AG04449 (cell line): ENCODE data around the gene ANAPC2.

Experiments
- CTCF ChIA-PET: fragments of 350-600 bp; formaldehyde crosslinking; extraction: SDS; loops from one replicate; lab custom pipeline; 2021; ENCODE audit warnings: antibody characterized with exemption; lab: Yijun Ruan, JAX
- POLR2A ChIA-PET: fragments of 400-600, 350-600 bp; formaldehyde crosslinking; extraction: SDS; loops from one replicate; lab custom pipeline; 2020; ENCODE audit warnings: antibody characterized with exemption, inconsistent platforms; lab: Yijun Ruan, JAX
- DNase-seq: peaks from one replicate; pipeline ENCODE4 v3.0.0-alpha.2; 2010; ENCODE audit warnings: low read depth, low spot score
- H3K4me3 ChIP-seq: 2 replicates; pipeline ENCODE4 v1.5.1; 2011; ENCODE audit warnings: low read depth, mild to moderate bottlenecking, control low read depth, low read length
- CTCF ChIP-seq: IDR thresholded peaks from one replicate; pipeline ENCODE4 v1.5.1; 2011; ENCODE audit warnings: mild to moderate bottlenecking, moderate library complexity, low read length, control low read depth, inconsistent platforms; ENCODE audit not compliant: insufficient read depth; ENCODE audit errors: missing control alignments

ANAPC2 gene, protein sequence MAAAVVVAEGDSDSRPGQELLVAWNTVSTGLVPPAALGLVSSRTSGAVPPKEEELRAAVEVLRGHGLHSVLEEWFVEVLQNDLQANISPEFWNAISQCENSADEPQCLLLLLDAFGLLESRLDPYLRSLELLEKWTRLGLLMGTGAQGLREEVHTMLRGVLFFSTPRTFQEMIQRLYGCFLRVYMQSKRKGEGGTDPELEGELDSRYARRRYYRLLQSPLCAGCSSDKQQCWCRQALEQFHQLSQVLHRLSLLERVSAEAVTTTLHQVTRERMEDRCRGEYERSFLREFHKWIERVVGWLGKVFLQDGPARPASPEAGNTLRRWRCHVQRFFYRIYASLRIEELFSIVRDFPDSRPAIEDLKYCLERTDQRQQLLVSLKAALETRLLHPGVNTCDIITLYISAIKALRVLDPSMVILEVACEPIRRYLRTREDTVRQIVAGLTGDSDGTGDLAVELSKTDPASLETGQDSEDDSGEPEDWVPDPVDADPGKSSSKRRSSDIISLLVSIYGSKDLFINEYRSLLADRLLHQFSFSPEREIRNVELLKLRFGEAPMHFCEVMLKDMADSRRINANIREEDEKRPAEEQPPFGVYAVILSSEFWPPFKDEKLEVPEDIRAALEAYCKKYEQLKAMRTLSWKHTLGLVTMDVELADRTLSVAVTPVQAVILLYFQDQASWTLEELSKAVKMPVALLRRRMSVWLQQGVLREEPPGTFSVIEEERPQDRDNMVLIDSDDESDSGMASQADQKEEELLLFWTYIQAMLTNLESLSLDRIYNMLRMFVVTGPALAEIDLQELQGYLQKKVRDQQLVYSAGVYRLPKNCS

GRCh38 chr9:137188490-137189296, at the start of gene ANAPC2, which contains the start of gene SSNA1:
ANAPC2 (minus strand) TSS chr9:137188560; CDS start chr9:137188532, 28 bp downstream.
SSNA1 (plus strand) TSS chr9:137188676; CDS start chr9:137188727, 51 bp downstream.
- peak; percentile 62 for TF ChIP-seq CTCF
- DNase-seq = peak; percentile 36
- ChIA-PET POLR2A (interaction anchor here (0.6 to 2.7 kb wide), 13 partner anchors 10 to 128 kb away, joined by 3 to 15 read pairs (median 4); partner anchors contain the start of genes NDOR1, RNF224, TMEM203 and TPRN), CTCF (interaction anchor here (1.0 to 3.4 kb wide), 11 partner anchors 9 to 75 kb away, joined by 3 to 30 read pairs (median 6); partner anchors contain the start of genes RNF224 and TPRN)
- H3K4me3 ChIP-seq = peak within 1 kb of the TSS; percentile 96

- no peak for DNase-seq
- ChIA-PET CTCF (interaction anchor here (0.6 to 8.1 kb wide), 59 partner anchors 8 to 450 kb away, joined by 3 to 139 read pairs (median 4); partner anchors contain the start of genes CYSRT1, DPP7, EXD3 and LRRC26), POLR2A (interaction anchor here (1.0 kb wide), 1 partner anchor 14 kb away, joined by 3 read pairs; no protein-coding TSS in a partner anchor)
- no peak for TF ChIP-seq CTCF
- H3K4me3 ChIP-seq = no peak overlapping the region
These were observed 48.6 kb upstream of the ANAPC2 start for GRCh38 chr9:137236936-137237421.

DNA sequence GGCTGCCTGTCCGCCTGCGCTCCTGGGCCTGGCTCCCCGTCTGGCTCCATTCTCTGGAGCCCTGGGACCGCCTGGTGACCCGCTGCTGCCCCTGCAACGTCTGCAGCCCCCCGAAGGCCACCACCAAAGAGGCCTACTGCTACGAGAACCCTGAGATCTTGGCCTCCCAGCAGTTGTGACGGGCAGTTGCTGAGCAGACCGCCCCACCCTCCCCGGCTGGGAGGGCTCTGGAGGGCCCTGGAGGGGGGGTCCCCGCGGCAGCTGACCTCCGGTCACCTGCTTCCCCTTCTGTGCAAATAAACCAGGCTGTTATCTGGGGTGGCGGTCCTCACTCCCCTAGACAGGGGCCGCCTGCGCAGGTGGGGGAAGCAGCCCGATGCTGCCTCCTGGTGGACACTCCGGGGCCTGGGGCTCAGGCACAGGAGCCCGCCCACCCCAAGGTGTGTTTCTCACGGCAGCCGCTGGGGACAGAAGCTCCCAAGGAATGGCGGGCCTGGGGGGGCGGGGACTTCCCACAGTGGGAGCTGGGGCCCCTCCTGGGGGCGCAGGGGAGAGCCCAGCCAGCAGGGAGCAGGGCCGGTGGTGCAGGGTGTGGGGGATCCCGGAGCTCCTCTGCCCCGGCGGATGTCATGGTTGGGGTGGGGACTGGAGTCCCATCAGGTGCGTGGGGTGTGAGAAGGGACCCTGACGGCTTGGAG, 48.0 kb upstream of the ANAPC2 start:
- no peak for DNase-seq
- ChIA-PET POLR2A (interaction anchor here (1.0 kb wide), 1 partner anchor 13 kb away, joined by 3 read pairs; no protein-coding TSS in a partner anchor), CTCF (interaction anchor here (0.6 to 8.1 kb wide), 59 partner anchors 9 to 449 kb away, joined by 3 to 139 read pairs (median 4); partner anchors contain the start of genes CYSRT1, DPP7, EXD3 and LRRC26)
- no peak overlapping the region for H3K4me3 ChIP-seq
- peak; percentile 98 for TF ChIP-seq CTCF

DNA sequence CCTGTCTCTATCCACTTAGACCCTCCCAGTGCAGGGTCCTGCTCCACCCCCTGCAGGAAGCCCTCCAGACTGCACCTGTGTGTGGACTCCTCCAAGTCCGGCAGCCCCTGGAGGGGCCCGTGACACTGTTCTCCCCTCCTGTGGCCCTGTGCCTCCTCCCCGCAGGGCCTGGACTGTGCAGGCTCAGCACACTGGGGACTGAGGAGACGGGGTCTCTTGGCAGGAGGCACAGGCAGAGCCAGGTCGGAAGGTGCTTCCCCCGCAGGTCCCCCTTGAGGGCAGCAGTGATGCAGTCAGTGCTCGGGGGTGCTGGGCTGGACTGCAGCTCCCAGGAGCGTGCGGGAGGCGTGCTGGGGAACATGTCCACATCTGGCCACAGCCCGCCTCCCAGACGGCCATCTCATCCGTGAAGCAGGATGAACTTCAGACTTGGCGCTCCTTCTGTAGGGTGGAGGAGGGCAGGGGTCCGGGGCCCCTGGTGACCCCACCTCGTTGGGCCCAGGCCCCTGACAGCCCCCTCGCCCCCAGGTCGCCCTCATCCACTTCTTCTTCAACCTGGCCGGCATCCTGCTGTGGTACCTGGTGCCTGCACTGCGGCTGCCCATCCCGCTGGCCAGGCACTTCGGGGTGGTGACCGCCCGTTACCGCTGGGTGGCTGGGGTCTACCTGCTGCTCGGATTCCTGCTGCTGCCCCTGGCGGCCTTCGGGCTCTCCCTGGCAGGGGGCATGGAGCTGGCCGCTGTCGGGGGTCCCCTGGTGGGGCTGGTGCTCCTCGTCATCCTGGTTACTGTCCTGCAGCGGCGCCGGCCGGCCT, 47.3 kb upstream of the ANAPC2 start:
- no peak for TF ChIP-seq CTCF
- no peak for DNase-seq
- CTCF ChIA-PET = interaction anchor here (0.6 to 8.1 kb wide), 30 partner anchors 10 to 447 kb away, joined by 3 to 139 read pairs (median 6); partner anchors contain the start of genes CYSRT1, DPP7, MAN1B1 and NDOR1
- POLR2A ChIA-PET = interaction anchor here (1.0 kb wide), 1 partner anchor 12 kb away, joined by 3 read pairs; no protein-coding TSS in a partner anchor
- H3K4me3 ChIP-seq = no peak overlapping the region
